Body of pancreas (tissue), 4 donors: ENCODE results near the gene TDRD7.

Experiments used
- POLR2A ChIP-seq, 3 donors: fragments of 450-650 bp; IDR thresholded peaks; one replicate each; pipeline ENCODE4 v1.6.1; 2016; ENCODE audit warnings: antibody characterized with exemption in 3 of 3, mild to moderate bottlenecking in 2 of 3
- TF ChIP-seq, protein P1 (sequence below), 7 experiments: fragments of 450-650 bp in 4 of 7; fragments of 200-600 bp in 3 of 7; sonication (generic) in 3 of 7; IDR thresholded peaks; one replicate each; pipeline ENCODE4 v1.5.1; 2016 to 2019; ENCODE audit warnings: antibody characterized with exemption in 7 of 7

DNA sequence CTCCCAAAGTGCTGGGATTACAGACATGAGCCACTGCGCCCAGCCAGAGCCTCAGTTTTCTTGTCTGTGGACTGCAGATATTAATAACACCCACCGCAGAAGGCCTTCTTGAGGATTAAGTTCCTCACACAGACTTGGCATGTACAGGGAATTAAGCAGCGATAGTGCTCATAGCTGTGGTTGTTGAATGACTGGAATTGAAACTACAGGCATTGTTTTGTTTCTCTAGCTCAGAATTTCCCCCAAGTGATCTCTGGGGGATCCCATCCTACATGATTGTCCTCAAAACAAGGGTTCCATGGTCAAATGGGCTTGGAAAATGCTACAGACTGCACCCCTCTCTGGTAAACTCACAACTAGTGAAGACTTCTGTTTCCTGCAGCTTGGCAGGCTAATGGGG, 44.2 kb upstream of the TDRD7 start:
- TF ChIP-seq, protein P1, sequence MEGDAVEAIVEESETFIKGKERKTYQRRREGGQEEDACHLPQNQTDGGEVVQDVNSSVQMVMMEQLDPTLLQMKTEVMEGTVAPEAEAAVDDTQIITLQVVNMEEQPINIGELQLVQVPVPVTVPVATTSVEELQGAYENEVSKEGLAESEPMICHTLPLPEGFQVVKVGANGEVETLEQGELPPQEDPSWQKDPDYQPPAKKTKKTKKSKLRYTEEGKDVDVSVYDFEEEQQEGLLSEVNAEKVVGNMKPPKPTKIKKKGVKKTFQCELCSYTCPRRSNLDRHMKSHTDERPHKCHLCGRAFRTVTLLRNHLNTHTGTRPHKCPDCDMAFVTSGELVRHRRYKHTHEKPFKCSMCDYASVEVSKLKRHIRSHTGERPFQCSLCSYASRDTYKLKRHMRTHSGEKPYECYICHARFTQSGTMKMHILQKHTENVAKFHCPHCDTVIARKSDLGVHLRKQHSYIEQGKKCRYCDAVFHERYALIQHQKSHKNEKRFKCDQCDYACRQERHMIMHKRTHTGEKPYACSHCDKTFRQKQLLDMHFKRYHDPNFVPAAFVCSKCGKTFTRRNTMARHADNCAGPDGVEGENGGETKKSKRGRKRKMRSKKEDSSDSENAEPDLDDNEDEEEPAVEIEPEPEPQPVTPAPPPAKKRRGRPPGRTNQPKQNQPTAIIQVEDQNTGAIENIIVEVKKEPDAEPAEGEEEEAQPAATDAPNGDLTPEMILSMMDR (IDR thresholded peaks at IDR 0.05) = no peak
- no peak for TF ChIP-seq POLR2A (IDR thresholded peaks at IDR 0.05)
